Measurements from ENCODE around the gene COX7A2. TPM values are rescaled to one million over a fixed set of nuclear protein-coding genes. Genes with fewer than 3 reads are reported as not detected.

COX7A2 gene
- total and polyA plus RNA-seq, 2 of the 4 experiments (the other 2 are of a cell fraction) = 174 to 776 TPM

DNA sequence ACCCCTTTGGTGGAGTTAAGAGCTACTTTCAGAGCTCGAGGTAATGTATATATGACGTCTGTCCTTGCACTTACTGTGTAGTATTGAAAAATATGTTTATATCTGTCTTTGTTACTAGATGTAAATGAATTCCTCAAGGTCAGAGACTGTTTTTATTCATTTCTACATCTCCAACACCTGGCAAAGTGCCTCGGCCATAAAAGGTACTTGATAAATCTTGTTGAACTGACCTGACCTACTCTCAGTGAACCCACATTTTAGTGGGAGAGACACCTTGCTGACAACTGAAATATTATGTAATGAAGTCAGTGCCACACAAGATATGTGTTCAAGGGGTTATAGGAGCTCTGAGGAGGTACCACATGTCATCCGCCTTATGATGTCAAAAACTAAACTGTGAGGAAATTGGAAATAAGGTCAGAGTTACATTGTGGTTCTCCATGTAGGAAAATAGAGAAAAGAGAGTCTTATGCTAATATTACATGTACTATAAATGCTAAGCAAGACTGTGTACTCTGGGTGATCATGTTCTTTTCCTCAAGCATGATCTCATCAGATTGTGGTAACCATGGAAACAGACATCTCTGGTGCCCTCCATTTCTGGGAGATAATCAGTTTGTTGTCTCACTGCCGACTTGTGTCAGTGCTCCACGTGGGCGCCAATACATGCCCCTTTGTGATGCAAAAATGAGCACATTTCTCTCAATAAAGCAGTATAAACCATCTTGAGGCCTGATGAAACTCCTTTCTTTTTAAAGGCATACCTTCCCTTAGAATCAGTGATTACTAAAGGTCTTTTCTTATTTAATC lies 46.7 kb upstream of the COX7A2 start:
- no CpG with 5 or more reads among the region's 7 CpGs for WGBS, 2 experiments (ENCODE audit: extremely low coverage in 2 of 2, insufficient read length in 1 of 2)
- DNase-seq = no peak
- CTCF ChIA-PET = no interaction called here

More for the DNA sequence above, 46.7 kb upstream of the COX7A2 start:
- H3K9ac ChIP-seq (ENCODE audit: low read depth, low read length) = no peak overlapping the region
- ATAC-seq (ENCODE audit: low read depth) = no peak
- no peak overlapping the region for H3K56ac ChIP-seq (ENCODE audit: extremely low read depth, insufficient read depth, low read length)
- H3K4me2 ChIP-seq (ENCODE audit: low read depth, low read length) = no peak overlapping the region
- H2AK5ac ChIP-seq (ENCODE audit: low read depth, low read length) = no peak overlapping the region; the same call in 1 of the 2 replicates
- intact Hi-C loops (cut with micrococcal nuclease) (no loop called here), in situ Hi-C loops (cut with MboI; ENCODE audit: low sequenced_read_pairs) (no loop called here), dilution Hi-C loops (cut with HindIII; ENCODE audit: low sequenced_read_pairs, unreplicated experiment) (no loop called here)
- no peak overlapping the region for H4K91ac ChIP-seq (ENCODE audit: insufficient read depth, low read depth, low read length)
- H3K36me3 ChIP-seq (ENCODE audit: control insufficient read depth, insufficient read depth, low read length) = no peaks in the 10 kb centered on the region
- H4K5ac ChIP-seq (ENCODE audit: low read depth, low read length) = no peak overlapping the region
- H4K20me1 ChIP-seq (ENCODE audit: insufficient read depth, low read length) = no peaks in the 10 kb centered on the region
- no TSS peak for BruUV-seq (replicated peaks)
- no peak overlapping the region for H2BK5ac ChIP-seq (ENCODE audit: low read depth, low read length, poor library complexity, severe bottlenecking)
- no peak overlapping the region for H2AK9ac ChIP-seq (replicated peaks; ENCODE audit: low read depth, low read length, poor library complexity)
- H3K14ac ChIP-seq (replicated peaks; ENCODE audit: low read depth, low read length) = no peak overlapping the region
- H3K23ac ChIP-seq (ENCODE audit: low read depth, low read length) = no peak overlapping the region
- H3K79me1 ChIP-seq (ENCODE audit: low read depth in 1 of 2, low read length in 2 of 2) = peaks cover 0 to 2% of the 10 kb centered on the region in 2 experiments; a peak in 2 of 4 replicates
- no peak overlapping the region for H2AFZ ChIP-seq (replicated peaks; ENCODE audit: low read length, poor library complexity)
- no peak overlapping the region for H2BK15ac ChIP-seq (ENCODE audit: low read depth, low read length)
- POLR2A ChIA-PET (ENCODE audit: unreplicated experiment) = no interaction called here
- no peak overlapping the region for H3K4ac ChIP-seq (ENCODE audit: low read depth, low read length)
- no peak overlapping the region for H3K27ac ChIP-seq (ENCODE audit: insufficient read depth, low read length)
- H2BK20ac ChIP-seq (ENCODE audit: low read depth, low read length) = no peak overlapping the region
- no peaks in the 10 kb centered on the region for H3K9me3 ChIP-seq (ENCODE audit: control insufficient read depth, insufficient read depth, low read length)
- TF ChIP-seq FOS (IDR thresholded peaks at IDR 0.05; ENCODE audit: low read depth, low read length) = no peak
- H3K4me1 ChIP-seq (ENCODE audit: control insufficient read depth, insufficient read depth, low read length) = no peaks in the 10 kb centered on the region
- no peaks in the 10 kb centered on the region for H3K27me3 ChIP-seq (ENCODE audit: control insufficient read depth, insufficient read depth, low read length)
- H4K8ac ChIP-seq (ENCODE audit: low read depth in 2 of 2, low read length in 2 of 2) = no peak overlapping the region
- H3K4me3 ChIP-seq (ENCODE audit: insufficient read depth, low read depth, low read length) = no peak overlapping the region
- no peaks in the 10 kb centered on the region for H3K9me1 ChIP-seq (ENCODE audit: insufficient read depth, low read length)
- H3K18ac ChIP-seq (ENCODE audit: low read depth, low read length) = no peak overlapping the region
- H2BK120ac ChIP-seq (ENCODE audit: low read depth, low read length) = no peak overlapping the region
